SK-N-DZ (cell line): Measurements from ENCODE around the gene SPRR3.

Experiments
- DNase-seq: peaks from one replicate; pipeline ENCODE4 v3.0.0-alpha.2; 2015; ENCODE audit warnings: low spot score
- small RNA-seq, 2 experiments: library from RNA; depleted of rRNA; stranded (forward); fragments of <200 nt; gene quantifications; one replicate each; pipeline ENCODE3, GENCODE V24; 2014

SPRR3 gene

DNA sequence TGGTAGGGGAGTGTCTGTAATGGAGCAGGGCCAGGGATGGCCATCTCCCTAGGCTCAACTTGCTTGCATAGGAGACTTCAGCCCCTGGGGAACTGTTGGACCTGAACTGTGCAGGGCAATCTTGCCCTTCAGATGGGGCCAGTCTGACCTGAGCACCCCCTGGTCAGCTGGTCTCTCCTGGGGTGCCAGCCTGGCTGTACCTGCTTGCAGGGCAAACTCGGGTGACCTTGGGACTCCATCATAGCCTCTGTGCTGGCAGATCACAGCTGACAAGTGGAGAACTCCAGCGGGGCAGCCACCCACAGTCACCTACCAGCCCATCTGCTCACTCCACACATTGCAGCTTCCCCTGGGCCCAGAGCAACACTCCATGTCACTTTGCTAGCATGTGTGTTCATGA lies 47.7 kb downstream of the SPRR3 start:
- no peak for DNase-seq

Small RNAs within 50 kb of the gene (small RNA-seq; reads per million reads assigned to genes)
- 0 reads per million in 2 experiments for gene AL356867.1
- gene RF00322: 0 reads per million in 2 experiments
- 0 reads per million in 2 experiments for gene SPRR1A
